OCI-LY7 (cell line): Measurements from ENCODE around the gene PCYOX1L. TPM values are rescaled to one million over a fixed set of nuclear protein-coding genes. Genes with fewer than 3 reads are reported as not detected.

Experiments used
- BruUV-seq: library from RNA; stranded (reverse); fragments of 400-500 nt; replicated peaks from 2 replicates; lab custom pipeline; 2021; lab: Mats Ljungman, UMichigan
- CTCF ChIA-PET: fragments of 300-600 bp; sonication (Branson Sonifier 250); formaldehyde crosslinking; loops from one replicate; lab custom pipeline; 2022; ENCODE audit warnings: antibody characterized with exemption; ENCODE audit not compliant: unreplicated experiment; lab: Charles Lee
- POLR2A ChIA-PET: fragments of 300-600 bp; sonication (Branson Sonifier 250); formaldehyde crosslinking; loops from one replicate; lab custom pipeline; 2022; ENCODE audit warnings: antibody characterized with exemption; lab: Charles Lee
- DNase-seq: peaks from one replicate; pipeline ENCODE4 v3.0.0-alpha.2; 2015; ENCODE audit warnings: low spot score
- H2AFZ ChIP-seq: fragments of 200-600 bp; sonication (generic), shearing (Covaris generic); 2 replicates; pipeline ENCODE4 v1.6.1; 2014; ENCODE audit warnings: mild to moderate bottlenecking, antibody characterized with exemption, low read length, moderate library complexity
- H3K27ac ChIP-seq: fragments of 200-600 bp; sonication (generic); 2 replicates; pipeline ENCODE4 v1.5.1; 2014; ENCODE audit warnings: mixed run types, low read depth, mild to moderate bottlenecking, moderate library complexity, low read length, inconsistent platforms; ENCODE audit not compliant: poor library complexity, severe bottlenecking
- H3K36me3 ChIP-seq: fragments of 200-600 bp; sonication (generic); 2 replicates; pipeline ENCODE4 v1.6.1; 2014; ENCODE audit warnings: mild to moderate bottlenecking, antibody characterized with exemption, low read length, moderate library complexity, mixed read lengths; ENCODE audit not compliant: insufficient read depth
- H3K4me1 ChIP-seq: fragments of 200-600 bp; sonication (generic); 2 replicates; pipeline ENCODE4 v1.5.1; 2014; ENCODE audit warnings: mild to moderate bottlenecking, low read length; ENCODE audit not compliant: insufficient read depth, poor library complexity, severe bottlenecking
- H3K4me2 ChIP-seq: fragments of 200-600 bp; sonication (generic); 2 replicates; pipeline ENCODE4 v1.6.1; 2014; ENCODE audit warnings: mild to moderate bottlenecking, low read length
- H3K4me3 ChIP-seq: fragments of 200-600 bp; sonication (generic); 2 replicates; pipeline ENCODE4 v1.5.1; 2014; ENCODE audit warnings: mild to moderate bottlenecking, low read depth, low read length; ENCODE audit not compliant: poor library complexity, severe bottlenecking
- H3K79me2 ChIP-seq: fragments of 200-600 bp; sonication (generic); 2 replicates; pipeline ENCODE4 v1.6.1; 2016; ENCODE audit warnings: low read depth, mild to moderate bottlenecking, low read length, moderate library complexity, mixed read lengths; ENCODE audit not compliant: insufficient read depth
- H3K9me2 ChIP-seq: fragments of 200-600 bp; sonication (generic); 2 replicates; pipeline ENCODE4 v1.6.1; 2016; ENCODE audit warnings: mild to moderate bottlenecking, low read length, mixed read lengths; ENCODE audit not compliant: insufficient read depth
- H3K9me3 ChIP-seq: fragments of 200-600 bp; sonication (generic); 2 replicates; pipeline ENCODE4 v1.6.1; 2014; ENCODE audit warnings: mild to moderate bottlenecking, mixed run types, low read length, mixed read lengths
- H4K20me1 ChIP-seq: fragments of 200-600 bp; sonication (generic); 2 replicates; pipeline ENCODE4 v1.6.1; 2014; ENCODE audit warnings: mild to moderate bottlenecking, antibody characterized with exemption, low read length, moderate library complexity, mixed read lengths; ENCODE audit not compliant: insufficient read depth
- CTCF ChIP-seq: fragments of 200-600 bp; sonication (generic); conservative IDR thresholded peaks from 2 replicates; pipeline ENCODE4 v1.5.1; 2014; ENCODE audit warnings: mild to moderate bottlenecking, antibody characterized with exemption, low read length, moderate library complexity, mixed read lengths
- EZH2phosphoT487 ChIP-seq: fragments of 200-600 bp; sonication (generic); IDR thresholded peaks from 2 replicates; pipeline ENCODE4 v1.6.1; 2018; ENCODE audit warnings: low read depth, borderline replicate concordance, mild to moderate bottlenecking, mixed run types, antibody characterized with exemption, low read length, moderate library complexity, mixed read lengths
- intact Hi-C: fragments of 100-400 bp; cut with micrococcal nuclease; formaldehyde crosslinking; loops from one replicate; pipeline ENCODE4 v1.10.0; 2022; ENCODE audit not compliant: unreplicated experiment
- total RNA-seq, 2 experiments: library from RNA; depleted of rRNA in 1 of 2; stranded (reverse); fragments of >200 nt in 1 of 2; shearing (Covaris generic) in 1 of 2; gene quantifications; 2 replicates each; pipeline ENCODE4 v1.2.3, GENCODE V29; 2014 to 2022

The PCYOX1L gene
- total RNA-seq, 2 experiments from 2014 or later: 22.5 to 33.3 TPM

- POLR2A ChIA-PET: interaction anchor here (0.6 to 1.1 kb wide), 3 partner anchors 27 to 225 kb away, joined by 3 to 5 read pairs (median 4); no protein-coding TSS in a partner anchor
- no peaks in the 10 kb centered on the region for H3K9me2 ChIP-seq
- H3K9me3 ChIP-seq: no peaks in the 10 kb centered on the region
- BruUV-seq: no TSS peak
- no peak for DNase-seq
- H3K27ac ChIP-seq: no peak overlapping the region
- H4K20me1 ChIP-seq: no peaks in the 10 kb centered on the region
- no peaks in the 10 kb centered on the region for H3K36me3 ChIP-seq
- TF ChIP-seq CTCF: no peak
- TF ChIP-seq EZH2phosphoT487: no peak
- intact Hi-C loops: no loop called here
- H3K79me2 ChIP-seq: no peaks in the 10 kb centered on the region
- no peak overlapping the region for H2AFZ ChIP-seq
- CTCF ChIA-PET: interaction anchor here (1.4 kb wide), 1 partner anchor 184 kb away, joined by 3 read pairs; no protein-coding TSS in a partner anchor
- no peaks in the 10 kb centered on the region for H3K4me1 ChIP-seq
- H3K4me3 ChIP-seq: no peak overlapping the region
- no peak overlapping the region for H3K4me2 ChIP-seq
Observed at GRCh38 chr5:149380466-149381121, 22.7 kb downstream of the PCYOX1L start.

GRCh38 chr5:149381261-149381985, 23.6 kb downstream of the PCYOX1L start:
- ChIA-PET POLR2A (no interaction called here), CTCF (interaction anchor here (0.7 to 1.5 kb wide), 2 partner anchors 48 to 237 kb away, joined by 3 to 5 read pairs; no protein-coding TSS in a partner anchor)
- no TSS peak for BruUV-seq
- DNase-seq: no peak
- H3K4me1 ChIP-seq: no peaks in the 10 kb centered on the region
- no peak overlapping the region for H2AFZ ChIP-seq
- intact Hi-C loops: no loop called here
- H3K27ac ChIP-seq: no peak overlapping the region
- no peaks in the 10 kb centered on the region for H3K36me3 ChIP-seq
- H3K9me2 ChIP-seq: no peaks in the 10 kb centered on the region
- TF ChIP-seq EZH2phosphoT487 (no peak), CTCF (no peak)
- H3K79me2 ChIP-seq: no peaks in the 10 kb centered on the region
- no peaks in the 10 kb centered on the region for H3K9me3 ChIP-seq
- no peak overlapping the region for H3K4me2 ChIP-seq
- no peak overlapping the region for H3K4me3 ChIP-seq
- H4K20me1 ChIP-seq: no peaks in the 10 kb centered on the region
